ENCODE results near the gene IGSF8. TPM values are rescaled to one million over a fixed set of nuclear protein-coding genes. Genes with fewer than 3 reads are reported as not detected.
A peak's percentile ranks its signal among the peaks of the same experiment; 100 is the strongest.

The IGSF8 gene
- total RNA-seq, 1 experiment from 2014 or later = 101 TPM

DNA sequence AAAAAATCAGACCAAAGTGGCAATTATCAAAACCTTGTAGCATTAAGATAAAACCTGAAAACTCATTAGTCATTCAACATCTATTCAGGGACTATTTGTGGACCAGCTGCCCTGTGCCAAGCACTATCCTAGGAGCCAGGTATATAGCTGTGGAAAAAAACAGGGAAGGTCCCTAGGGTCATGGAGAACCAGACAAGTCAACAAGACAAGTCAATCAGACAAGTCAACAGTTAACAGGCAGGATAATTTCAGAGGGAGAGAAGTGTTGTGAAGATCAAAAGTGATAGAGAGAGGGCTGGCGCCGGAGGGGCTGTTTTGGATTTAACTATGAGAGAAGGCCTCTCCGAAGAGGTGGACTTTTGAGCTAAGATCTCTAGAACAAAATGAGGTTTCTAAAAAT lies 49.7 kb upstream of the IGSF8 start:
- H3K27ac Mint-ChIP-seq = 0 out of 2 replicates have a peak overlapping the region, but pooled peaks have one; percentile 79
- TF ChIP-seq ZNF416 (CRISPR knock-in tag; IDR thresholded peaks at IDR 0.05) (no peak), CREM (CRISPR knock-in tag; IDR thresholded peaks at IDR 0.05) (no peak), NFYB (CRISPR knock-in tag; conservative IDR thresholded peaks at IDR 0.05; ENCODE audit: low read depth) (no peak), JUN (CRISPR knock-in tag; IDR thresholded peaks at IDR 0.05) (no peak), NR1H2 (CRISPR knock-in tag; IDR thresholded peaks at IDR 0.05) (no peak), NFATC4 (CRISPR knock-in tag; IDR thresholded peaks at IDR 0.05) (no peak), TEAD1 (CRISPR knock-in tag; IDR thresholded peaks at IDR 0.05) (no peak), GRHL2 (CRISPR knock-in tag; IDR thresholded peaks at IDR 0.05; ENCODE audit: insufficient replicate concordance, severe bottlenecking) (no peak), ETV6 (CRISPR knock-in tag; IDR thresholded peaks at IDR 0.05) (no peak), EMX1 (CRISPR knock-in tag; IDR thresholded peaks at IDR 0.05) (no peak)
- TF ChIP-seq, protein P1, sequence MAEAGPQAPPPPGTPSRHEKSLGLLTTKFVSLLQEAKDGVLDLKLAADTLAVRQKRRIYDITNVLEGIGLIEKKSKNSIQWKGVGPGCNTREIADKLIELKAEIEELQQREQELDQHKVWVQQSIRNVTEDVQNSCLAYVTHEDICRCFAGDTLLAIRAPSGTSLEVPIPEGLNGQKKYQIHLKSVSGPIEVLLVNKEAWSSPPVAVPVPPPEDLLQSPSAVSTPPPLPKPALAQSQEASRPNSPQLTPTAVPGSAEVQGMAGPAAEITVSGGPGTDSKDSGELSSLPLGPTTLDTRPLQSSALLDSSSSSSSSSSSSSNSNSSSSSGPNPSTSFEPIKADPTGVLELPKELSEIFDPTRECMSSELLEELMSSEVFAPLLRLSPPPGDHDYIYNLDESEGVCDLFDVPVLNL (CRISPR knock-in tag; IDR thresholded peaks at IDR 0.05; ENCODE audit: borderline replicate concordance, low read depth) = no peak
- TF ChIP-seq, protein P2, sequence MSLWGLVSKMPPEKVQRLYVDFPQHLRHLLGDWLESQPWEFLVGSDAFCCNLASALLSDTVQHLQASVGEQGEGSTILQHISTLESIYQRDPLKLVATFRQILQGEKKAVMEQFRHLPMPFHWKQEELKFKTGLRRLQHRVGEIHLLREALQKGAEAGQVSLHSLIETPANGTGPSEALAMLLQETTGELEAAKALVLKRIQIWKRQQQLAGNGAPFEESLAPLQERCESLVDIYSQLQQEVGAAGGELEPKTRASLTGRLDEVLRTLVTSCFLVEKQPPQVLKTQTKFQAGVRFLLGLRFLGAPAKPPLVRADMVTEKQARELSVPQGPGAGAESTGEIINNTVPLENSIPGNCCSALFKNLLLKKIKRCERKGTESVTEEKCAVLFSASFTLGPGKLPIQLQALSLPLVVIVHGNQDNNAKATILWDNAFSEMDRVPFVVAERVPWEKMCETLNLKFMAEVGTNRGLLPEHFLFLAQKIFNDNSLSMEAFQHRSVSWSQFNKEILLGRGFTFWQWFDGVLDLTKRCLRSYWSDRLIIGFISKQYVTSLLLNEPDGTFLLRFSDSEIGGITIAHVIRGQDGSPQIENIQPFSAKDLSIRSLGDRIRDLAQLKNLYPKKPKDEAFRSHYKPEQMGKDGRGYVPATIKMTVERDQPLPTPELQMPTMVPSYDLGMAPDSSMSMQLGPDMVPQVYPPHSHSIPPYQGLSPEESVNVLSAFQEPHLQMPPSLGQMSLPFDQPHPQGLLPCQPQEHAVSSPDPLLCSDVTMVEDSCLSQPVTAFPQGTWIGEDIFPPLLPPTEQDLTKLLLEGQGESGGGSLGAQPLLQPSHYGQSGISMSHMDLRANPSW (CRISPR knock-in tag; conservative IDR thresholded peaks at IDR 0.05; ENCODE audit: low read depth) = no peak
- TF ChIP-seq, protein P3, sequence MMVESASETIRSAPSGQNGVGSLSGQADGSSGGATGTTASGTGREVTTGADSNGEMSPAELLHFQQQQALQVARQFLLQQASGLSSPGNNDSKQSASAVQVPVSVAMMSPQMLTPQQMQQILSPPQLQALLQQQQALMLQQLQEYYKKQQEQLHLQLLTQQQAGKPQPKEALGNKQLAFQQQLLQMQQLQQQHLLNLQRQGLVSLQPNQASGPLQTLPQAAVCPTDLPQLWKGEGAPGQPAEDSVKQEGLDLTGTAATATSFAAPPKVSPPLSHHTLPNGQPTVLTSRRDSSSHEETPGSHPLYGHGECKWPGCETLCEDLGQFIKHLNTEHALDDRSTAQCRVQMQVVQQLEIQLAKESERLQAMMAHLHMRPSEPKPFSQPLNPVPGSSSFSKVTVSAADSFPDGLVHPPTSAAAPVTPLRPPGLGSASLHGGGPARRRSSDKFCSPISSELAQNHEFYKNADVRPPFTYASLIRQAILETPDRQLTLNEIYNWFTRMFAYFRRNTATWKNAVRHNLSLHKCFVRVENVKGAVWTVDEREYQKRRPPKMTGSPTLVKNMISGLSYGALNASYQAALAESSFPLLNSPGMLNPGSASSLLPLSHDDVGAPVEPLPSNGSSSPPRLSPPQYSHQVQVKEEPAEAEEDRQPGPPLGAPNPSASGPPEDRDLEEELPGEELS (CRISPR knock-in tag; IDR thresholded peaks at IDR 0.05) = no peak
- TF ChIP-seq, protein P4, sequence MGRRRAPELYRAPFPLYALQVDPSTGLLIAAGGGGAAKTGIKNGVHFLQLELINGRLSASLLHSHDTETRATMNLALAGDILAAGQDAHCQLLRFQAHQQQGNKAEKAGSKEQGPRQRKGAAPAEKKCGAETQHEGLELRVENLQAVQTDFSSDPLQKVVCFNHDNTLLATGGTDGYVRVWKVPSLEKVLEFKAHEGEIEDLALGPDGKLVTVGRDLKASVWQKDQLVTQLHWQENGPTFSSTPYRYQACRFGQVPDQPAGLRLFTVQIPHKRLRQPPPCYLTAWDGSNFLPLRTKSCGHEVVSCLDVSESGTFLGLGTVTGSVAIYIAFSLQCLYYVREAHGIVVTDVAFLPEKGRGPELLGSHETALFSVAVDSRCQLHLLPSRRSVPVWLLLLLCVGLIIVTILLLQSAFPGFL (CRISPR knock-in tag; IDR thresholded peaks at IDR 0.05; ENCODE audit: borderline replicate concordance) = no peak
- DNase-seq (ENCODE audit: low spot score) = no peak
- POLR2A ChIA-PET = interaction anchor here (0.7 kb wide), 1 partner anchor 39 kb away, joined by 3 read pairs; no protein-coding TSS in a partner anchor
- H3K9me3 Mint-ChIP-seq = no peaks in the 10 kb centered on the region
- H3K4me3 Mint-ChIP-seq = no peak overlapping the region
- CTCF ChIA-PET = interaction anchor here (0.8 to 2.7 kb wide), 7 partner anchors 14 to 104 kb away, joined by 3 to 8 read pairs (median 5); no protein-coding TSS in a partner anchor
- H3K27me3 Mint-ChIP-seq (ENCODE audit: low read depth) = no peaks in the 10 kb centered on the region; the same call in 1 of the 2 replicates
- ATAC-seq = no peak
- no peaks in the 10 kb centered on the region for H3K36me3 Mint-ChIP-seq
- H3K4me1 Mint-ChIP-seq = peaks cover 6% of the 10 kb centered on the region

DNA sequence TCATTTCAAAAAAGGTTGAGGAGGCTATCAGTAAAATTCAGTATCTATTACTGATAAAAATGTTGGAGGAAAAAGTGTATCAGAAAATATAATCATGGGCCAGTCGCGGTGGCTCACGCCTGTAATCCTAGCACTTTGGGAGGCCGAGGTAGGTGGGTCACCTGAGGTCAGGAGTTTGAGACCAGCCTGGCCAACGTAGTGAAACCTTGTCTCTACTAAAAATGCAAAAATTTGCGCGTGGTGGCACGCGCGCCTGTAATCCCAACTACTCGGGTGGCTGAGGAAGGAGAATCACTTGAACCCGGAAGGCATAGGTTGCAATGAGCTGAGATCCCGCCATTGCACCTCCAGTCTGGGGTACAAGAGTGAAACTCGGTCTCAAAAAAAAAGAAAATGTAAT lies 47.7 kb upstream of the IGSF8 start:
- Mint-ChIP-seq H3K9me3 (no peaks in the 10 kb centered on the region), H3K4me1 (peaks cover 6% of the 10 kb centered on the region), H3K27me3 (ENCODE audit: low read depth) (no peaks in the 10 kb centered on the region; the same call in 1 of the 2 replicates), H3K36me3 (no peaks in the 10 kb centered on the region), H3K27ac (no peak overlapping the region), H3K4me3 (no peak overlapping the region)
- DNase-seq (ENCODE audit: low spot score) (no peak), ATAC-seq (no peak)
- ChIA-PET CTCF (interaction anchor here (0.6 to 2.0 kb wide), 5 partner anchors 37 to 1115 kb away, joined by 3 to 8 read pairs (median 5); no protein-coding TSS in a partner anchor), POLR2A (no interaction called here)
- TF ChIP-seq, protein P5, sequence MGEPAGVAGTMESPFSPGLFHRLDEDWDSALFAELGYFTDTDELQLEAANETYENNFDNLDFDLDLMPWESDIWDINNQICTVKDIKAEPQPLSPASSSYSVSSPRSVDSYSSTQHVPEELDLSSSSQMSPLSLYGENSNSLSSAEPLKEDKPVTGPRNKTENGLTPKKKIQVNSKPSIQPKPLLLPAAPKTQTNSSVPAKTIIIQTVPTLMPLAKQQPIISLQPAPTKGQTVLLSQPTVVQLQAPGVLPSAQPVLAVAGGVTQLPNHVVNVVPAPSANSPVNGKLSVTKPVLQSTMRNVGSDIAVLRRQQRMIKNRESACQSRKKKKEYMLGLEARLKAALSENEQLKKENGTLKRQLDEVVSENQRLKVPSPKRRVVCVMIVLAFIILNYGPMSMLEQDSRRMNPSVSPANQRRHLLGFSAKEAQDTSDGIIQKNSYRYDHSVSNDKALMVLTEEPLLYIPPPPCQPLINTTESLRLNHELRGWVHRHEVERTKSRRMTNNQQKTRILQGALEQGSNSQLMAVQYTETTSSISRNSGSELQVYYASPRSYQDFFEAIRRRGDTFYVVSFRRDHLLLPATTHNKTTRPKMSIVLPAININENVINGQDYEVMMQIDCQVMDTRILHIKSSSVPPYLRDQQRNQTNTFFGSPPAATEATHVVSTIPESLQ (CRISPR knock-in tag; IDR thresholded peaks at IDR 0.05) = no peak
- TF ChIP-seq, protein P6, sequence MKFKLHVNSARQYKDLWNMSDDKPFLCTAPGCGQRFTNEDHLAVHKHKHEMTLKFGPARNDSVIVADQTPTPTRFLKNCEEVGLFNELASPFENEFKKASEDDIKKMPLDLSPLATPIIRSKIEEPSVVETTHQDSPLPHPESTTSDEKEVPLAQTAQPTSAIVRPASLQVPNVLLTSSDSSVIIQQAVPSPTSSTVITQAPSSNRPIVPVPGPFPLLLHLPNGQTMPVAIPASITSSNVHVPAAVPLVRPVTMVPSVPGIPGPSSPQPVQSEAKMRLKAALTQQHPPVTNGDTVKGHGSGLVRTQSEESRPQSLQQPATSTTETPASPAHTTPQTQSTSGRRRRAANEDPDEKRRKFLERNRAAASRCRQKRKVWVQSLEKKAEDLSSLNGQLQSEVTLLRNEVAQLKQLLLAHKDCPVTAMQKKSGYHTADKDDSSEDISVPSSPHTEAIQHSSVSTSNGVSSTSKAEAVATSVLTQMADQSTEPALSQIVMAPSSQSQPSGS (CRISPR knock-in tag; IDR thresholded peaks at IDR 0.05; ENCODE audit: borderline replicate concordance, low read depth) = no peak
- TF ChIP-seq TEAD4 (CRISPR knock-in tag; IDR thresholded peaks at IDR 0.05) (no peak), ZNF423 (CRISPR knock-in tag; IDR thresholded peaks at IDR 0.05) (no peak), OVOL2 (CRISPR knock-in tag; IDR thresholded peaks at IDR 0.05; ENCODE audit: borderline replicate concordance) (no peak), ZNF671 (CRISPR knock-in tag; IDR thresholded peaks at IDR 0.05) (no peak), MYBL2 (CRISPR knock-in tag; IDR thresholded peaks at IDR 0.05) (no peak), NR2C2 (CRISPR knock-in tag; IDR thresholded peaks at IDR 0.05) (no peak), ZNF263 (CRISPR knock-in tag; IDR thresholded peaks at IDR 0.05; ENCODE audit: low read depth) (no peak), SMAD4 (CRISPR knock-in tag; IDR thresholded peaks at IDR 0.05) (no peak), CBFB (CRISPR knock-in tag; IDR thresholded peaks at IDR 0.05; ENCODE audit: low read depth) (no peak)
- TF ChIP-seq, protein P7, sequence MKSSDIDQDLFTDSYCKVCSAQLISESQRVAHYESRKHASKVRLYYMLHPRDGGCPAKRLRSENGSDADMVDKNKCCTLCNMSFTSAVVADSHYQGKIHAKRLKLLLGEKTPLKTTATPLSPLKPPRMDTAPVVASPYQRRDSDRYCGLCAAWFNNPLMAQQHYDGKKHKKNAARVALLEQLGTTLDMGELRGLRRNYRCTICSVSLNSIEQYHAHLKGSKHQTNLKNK (CRISPR knock-in tag; IDR thresholded peaks at IDR 0.05) = no peak

Data from WTC11 (cell line).